HepG2 (cell line): ENCODE measurements around the gene SLC16A3. TPM values are rescaled to one million over a fixed set of nuclear protein-coding genes. Genes with fewer than 3 reads are reported as not detected.
A peak's percentile ranks its signal among the peaks of the same experiment; 100 is the strongest.

Experiments
- ATAC-seq: fragments of 200-7000 bp; cut with Tn5 transposase; 3 replicates; pipeline ENCODE4 v1.9.1; 2020; ENCODE audit warnings: mild to moderate bottlenecking, moderate library complexity
- BruUV-seq: library from RNA; stranded (reverse); fragments of 400-500 nt; replicated peaks from 2 replicates; lab custom pipeline; 2021; lab: Mats Ljungman, UMichigan
- CTCF ChIA-PET: fragments of 300-600 bp; formaldehyde crosslinking; extraction: SDS; loops from one replicate; lab custom pipeline; 2021; ENCODE audit warnings: low total read pairs, inconsistent platforms, low intra/inter-chr PET ratio; lab: Yijun Ruan, JAX
- POLR2A ChIA-PET: fragments of 350-600 bp; sonication (Branson Sonifier 250); formaldehyde crosslinking; loops from one replicate; lab custom pipeline; 2020; ENCODE audit warnings: antibody characterized with exemption, inconsistent platforms; lab: Yijun Ruan, JAX
- DNase-seq: peaks from one replicate; pipeline ENCODE4 v3.0.0-alpha.2; 2015; ENCODE audit warnings: low spot score
- FAIRE-seq: peaks from 3 replicates; lab custom pipeline; 2011; peaks lifted over from hg19 to GRCh38; lab: Jason Lieb, UNC
- H2AFZ ChIP-seq: one replicate; pipeline ENCODE4 v1.6.1; 2011; ENCODE audit warnings: low read length, inconsistent platforms
- H3K27ac ChIP-seq: fragments of 300-600 bp; 3 replicates; pipeline ENCODE4 v1.8.0; 2011; ENCODE audit warnings: mixed run types, mild to moderate bottlenecking, mixed read lengths, low read length, inconsistent platforms; ENCODE audit not compliant: insufficient read depth; ENCODE audit errors: extremely low read length
- H3K27me3 ChIP-seq, 2 experiments: fragments of 200-600 bp in 1 of 2; 2 replicates in 1 of 2; 3 replicates in 1 of 2; pipeline versions ENCODE4 v1.6.0 to v1.8.0; 2011; ENCODE audit warnings: low read length in 2 of 2, mild to moderate bottlenecking in 2 of 2, moderate library complexity in 2 of 2, inconsistent platforms in 1 of 2; ENCODE audit not compliant: insufficient read depth in 2 of 2, control insufficient read depth in 1 of 2
- H3K36me3 ChIP-seq, 2 experiments: fragments of 200-600 bp in 1 of 2; replicated peaks in 1 of 2; 2 replicates in 1 of 2; 3 replicates in 1 of 2; pipeline versions ENCODE4 v1.5.1 to v1.8.0; 2011; ENCODE audit warnings: low read length in 2 of 2, inconsistent platforms in 1 of 2; ENCODE audit not compliant: insufficient read depth in 2 of 2, control insufficient read depth in 1 of 2
- H3K4me1 ChIP-seq: 2 replicates; pipeline ENCODE4 v1.5.1; 2012; ENCODE audit warnings: low read length, inconsistent platforms; ENCODE audit not compliant: insufficient read depth
- H3K4me2 ChIP-seq: 2 replicates; pipeline ENCODE4 v1.6.0; 2011; ENCODE audit warnings: low read depth, low read length, inconsistent platforms
- H3K4me3 ChIP-seq, 3 experiments: fragments of 200-600 bp in 1 of 3; sonication (generic), shearing (Covaris generic) in 1 of 3; replicated peaks in 1 of 3; 2 replicates each; pipeline ENCODE4 v1.5.1; 2011 to 2016; ENCODE audit warnings: low read length in 3 of 3, inconsistent platforms in 2 of 3, low read depth in 2 of 3, mild to moderate bottlenecking in 2 of 3, control low read depth in 1 of 3, mixed read lengths in 1 of 3; ENCODE audit not compliant: insufficient read depth in 1 of 3
- H3K79me2 ChIP-seq: one replicate; pipeline ENCODE4 v1.6.1; 2011; ENCODE audit warnings: low read length, inconsistent platforms; ENCODE audit not compliant: insufficient read depth
- H3K9ac ChIP-seq: 2 replicates; pipeline ENCODE4 v1.6.0; 2011; ENCODE audit warnings: mild to moderate bottlenecking, low read depth, low read length, inconsistent platforms; ENCODE audit not compliant: insufficient read depth
- H3K9me3 ChIP-seq: 2 replicates; pipeline ENCODE4 v1.5.1; 2012; ENCODE audit warnings: mild to moderate bottlenecking, low read length
- H4K20me1 ChIP-seq: 2 replicates; pipeline ENCODE4 v1.6.0; 2011; ENCODE audit warnings: inconsistent platforms, mild to moderate bottlenecking, low read length, moderate library complexity; ENCODE audit not compliant: insufficient read depth
- ARHGAP35 ChIP-seq: sonication (generic); formaldehyde crosslinking; IDR thresholded peaks from 2 replicates; pipeline ENCODE4 v1.9.0; 2022; ENCODE audit warnings: mild to moderate bottlenecking, inconsistent platforms, moderate library complexity, missing genetic modification reagents, borderline replicate concordance
- DMAP1 ChIP-seq: IDR thresholded peaks from 2 replicates; pipeline ENCODE4 v1.6.1; 2016
- ETV5 ChIP-seq: IDR thresholded peaks from 2 replicates; pipeline ENCODE4 v1.6.1; 2018; ENCODE audit warnings: missing biosample characterization, missing genetic modification reagents, inconsistent platforms, borderline replicate concordance
- JUNB ChIP-seq: sonication (generic); formaldehyde crosslinking; IDR thresholded peaks from 2 replicates; pipeline ENCODE4 v1.8.0; 2022; ENCODE audit warnings: missing genetic modification reagents, mild to moderate bottlenecking, borderline replicate concordance
- KDM2A ChIP-seq: sonication (generic); formaldehyde crosslinking; IDR thresholded peaks from 2 replicates; pipeline ENCODE4 v1.4.0; 2020; ENCODE audit warnings: low read depth, missing genetic modification reagents, borderline replicate concordance
- KDM3A ChIP-seq: IDR thresholded peaks from 2 replicates; pipeline ENCODE4 v1.6.1; 2018; ENCODE audit warnings: low read depth, missing compliant biosample characterization
- KDM5A ChIP-seq: fragments of 200-600 bp; sonication (generic); IDR thresholded peaks from 2 replicates; pipeline ENCODE4 v1.7.0; 2018; ENCODE audit warnings: antibody characterized with exemption, mild to moderate bottlenecking, low read length, borderline replicate concordance
- KLF11 ChIP-seq: IDR thresholded peaks from 2 replicates; pipeline ENCODE4 v1.6.1; 2016; ENCODE audit warnings: missing compliant biosample characterization
- MTF1 ChIP-seq: sonication (generic); formaldehyde crosslinking; IDR thresholded peaks from 2 replicates; pipeline ENCODE4 v1.5.0; 2020; ENCODE audit warnings: missing genetic modification reagents
- NFATC3 ChIP-seq: sonication (generic); formaldehyde crosslinking; IDR thresholded peaks from 2 replicates; pipeline ENCODE4 v1.5.1; 2020; ENCODE audit warnings: mild to moderate bottlenecking, missing genetic modification reagents
- NFKB2 ChIP-seq: sonication (generic); formaldehyde crosslinking; IDR thresholded peaks from 2 replicates; pipeline ENCODE4 v1.4.0; 2020; ENCODE audit warnings: missing genetic modification reagents, borderline replicate concordance
- NR3C1 ChIP-seq: sonication (generic); formaldehyde crosslinking; IDR thresholded peaks from 2 replicates; pipeline ENCODE4 v1.4.0; 2020; ENCODE audit warnings: missing genetic modification reagents
- SIX4 ChIP-seq: sonication (generic); formaldehyde crosslinking; IDR thresholded peaks from 2 replicates; pipeline ENCODE4 v1.4.0; 2020; ENCODE audit warnings: missing genetic modification reagents
- ZHX1 ChIP-seq: sonication (generic); formaldehyde crosslinking; IDR thresholded peaks from 2 replicates; pipeline ENCODE4 v1.8.1; 2022; ENCODE audit warnings: low read depth, mild to moderate bottlenecking, missing genetic modification reagents
- ZNF451 ChIP-seq: sonication (generic); formaldehyde crosslinking; IDR thresholded peaks from 2 replicates; pipeline ENCODE4 v1.5.0; 2020; ENCODE audit warnings: mild to moderate bottlenecking, missing genetic modification reagents
- ZNF512B ChIP-seq: sonication (generic); formaldehyde crosslinking; IDR thresholded peaks from 2 replicates; pipeline ENCODE4 v1.5.1; 2020; ENCODE audit warnings: missing genetic modification reagents, mild to moderate bottlenecking, borderline replicate concordance
- ZNF543 ChIP-seq: sonication (generic); formaldehyde crosslinking; IDR thresholded peaks from 2 replicates; pipeline ENCODE4 v1.4.0; 2020; ENCODE audit warnings: mild to moderate bottlenecking, missing genetic modification reagents
- ZNF598 ChIP-seq: sonication (generic); formaldehyde crosslinking; IDR thresholded peaks from 2 replicates; pipeline ENCODE4 v1.5.1; 2020; ENCODE audit warnings: mild to moderate bottlenecking, missing genetic modification reagents, borderline replicate concordance
- ZNF616 ChIP-seq: sonication (generic); formaldehyde crosslinking; IDR thresholded peaks from 2 replicates; pipeline ENCODE4 v1.5.0; 2020; ENCODE audit warnings: low read depth, mild to moderate bottlenecking, missing genetic modification reagents
- ZSCAN21 ChIP-seq: sonication (generic); formaldehyde crosslinking; IDR thresholded peaks from 2 replicates; pipeline ENCODE4 v1.8.0; 2022; ENCODE audit warnings: mild to moderate bottlenecking, missing genetic modification reagents, moderate library complexity, borderline replicate concordance
- WGBS: methylation state at CpG from one replicate; pipeline ENCODE4 v1.1.6; 2017; ENCODE audit warnings: low lambda C conversion rate; 5-methylcytosine and 5-hydroxymethylcytosine counted together
- in situ Hi-C: cut with HindIII; loops from 2 replicates; pipeline ENCODE4 v1.10.0; 2017; ENCODE audit warnings: low pct_unique_long_range_greater_than_20kb; ENCODE audit not compliant: extremely low pct_ligation_motif_present
- intact Hi-C: fragments of 100-400 bp; cut with micrococcal nuclease; formaldehyde crosslinking; loops from one replicate; pipeline ENCODE4 v1.10.0; 2022; ENCODE audit not compliant: unreplicated experiment
- polyA plus RNA-seq, 8 experiments: library from polyadenylated mRNA; depleted of rRNA in 3 of 8; stranded (reverse) in 7 of 8; unstranded in 1 of 8; fragments of >200 nt; fragmentation: Illumina TruSeq in 4 of 8; extraction: Trizol in 4 of 8; gene quantifications; 2 replicates each; pipeline versions ENCODE4 v1.2.1 to v1.2.3, GENCODE V29; 2011 to 2016; ENCODE audit warnings: low read depth in 4 of 8, missing spikeins in 1 of 8, mixed read lengths in 1 of 8; ENCODE audit not compliant: insufficient read depth in 1 of 8
- total RNA-seq, 5 experiments: library from RNA; depleted of rRNA; stranded (reverse); fragments of >200 nt; fragmentation: Illumina TruSeq; extraction: Trizol; gene quantifications; 2 replicates each; pipeline ENCODE4 v1.2.3, GENCODE V29; 2016; ENCODE audit warnings: low read depth in 1 of 5

Gene SLC16A3
- total and polyA plus RNA-seq, 2 of the 13 experiments (the other 11 are each of a cell fraction or from before 2014, with no cell fraction given) = 242 to 349 TPM

GRCh38 chr17:82237083-82237745, 8.4 kb downstream of the SLC16A3 start:
- H3K9ac ChIP-seq = no peak overlapping the region
- H3K27me3 ChIP-seq = no peaks in the 10 kb centered on the region
- peaks cover 35 to 44% of the 10 kb centered on the region in 2 experiments for H3K36me3 ChIP-seq
- intact Hi-C loops (loop anchor here (2.0 to 10.0 kb wide), 2 partner anchors 30 to 132 kb away; no protein-coding TSS in a partner anchor), in situ Hi-C loops (no loop called here)
- H3K79me2 ChIP-seq = peaks cover 46% of the 10 kb centered on the region
- peak overlapping the region; percentile 59 for H3K27ac ChIP-seq
- POLR2A ChIA-PET = interaction anchor here (1.0 to 2.4 kb wide), 5 partner anchors 8 to 109 kb away, joined by 3 to 9 read pairs (median 3); partner anchors contain the start of gene SLC16A3
- H3K4me3 ChIP-seq = no peak overlapping the region; a peak in 1 of 6 replicates
- no peak overlapping the region for H2AFZ ChIP-seq
- peaks cover 96% of the 10 kb centered on the region for H4K20me1 ChIP-seq
- no peak overlapping the region for H3K4me2 ChIP-seq
- no TSS peak for BruUV-seq
- CTCF ChIA-PET = interaction anchor here (1.2 kb wide), 1 partner anchor 31 kb away, joined by 7 read pairs; no protein-coding TSS in a partner anchor
- no peaks in the 10 kb centered on the region for H3K9me3 ChIP-seq
- no peak for FAIRE-seq
- WGBS = 98% methylated on average over 48 of the region's 59 CpGs
- no peak for DNase-seq
- no peak for ATAC-seq
- peaks cover 99% of the 10 kb centered on the region for H3K4me1 ChIP-seq
- TF ChIP-seq KDM2A (CRISPR knock-in tag) (no peak), KDM3A (CRISPR knock-in tag) (0 out of 2 replicates have a peak, but pooled peaks have one; percentile 28), ZHX1 (0 out of 2 replicates have a peak, but pooled peaks have one; percentile 66), ZNF543 (CRISPR knock-in tag) (no peak), ETV5 (no peak), NFATC3 (no peak), KDM5A (no peak), JUNB (CRISPR knock-in tag) (no peak), ZNF512B (no peak), ARHGAP35 (CRISPR knock-in tag) (no peak), ZNF598 (CRISPR knock-in tag) (no peak), NR3C1 (CRISPR knock-in tag) (no peak), SIX4 (CRISPR knock-in tag) (no peak), DMAP1 (no peak), ZSCAN21 (CRISPR knock-in tag) (0 out of 2 replicates have a peak, but pooled peaks have one; percentile 29), NFKB2 (CRISPR knock-in tag) (no peak), KLF11 (CRISPR knock-in tag) (no peak), MTF1 (CRISPR knock-in tag) (no peak), ZNF616 (CRISPR knock-in tag) (no peak), ZNF451 (CRISPR knock-in tag) (0 out of 2 replicates have a peak, but pooled peaks have one; percentile 11)
